Uterus (tissue), 4 donors: ENCODE measurements around the gene MYL7. TPM values are rescaled to one million over a fixed set of nuclear protein-coding genes. Genes with fewer than 3 reads are reported as not detected.

Experiments
- DNase-seq, 2 donors: peaks; one replicate each; pipeline ENCODE4 v3.0.0-alpha.2; 2019 to 2020
- H3K27ac ChIP-seq, 2 donors: fragments of 200-600 bp; sonication (generic); 1 replicate in 1 of 2; 2 replicates in 1 of 2; pipeline ENCODE4 v1.5.1; 2016 to 2018
- H3K27me3 ChIP-seq, 2 donors: fragments of 200-600 bp; sonication (generic); one replicate each; pipeline ENCODE4 v1.5.1; 2018 to 2019; ENCODE audit warnings: control low read depth in 1 of 2
- H3K36me3 ChIP-seq, 2 donors: fragments of 200-600 bp; sonication (generic); one replicate each; pipeline ENCODE4 v1.5.1; 2019; ENCODE audit warnings: control low read depth in 1 of 2
- H3K4me1 ChIP-seq, 2 donors: fragments of 200-600 bp; sonication (generic); one replicate each; pipeline ENCODE4 v1.5.1; 2018 to 2019; ENCODE audit warnings: control low read depth in 1 of 2
- H3K4me3 ChIP-seq, 2 donors: fragments of 200-600 bp; sonication (generic); 1 replicate in 1 of 2; 2 replicates in 1 of 2; pipeline ENCODE4 v1.5.1; 2018 to 2019; ENCODE audit warnings: mild to moderate bottlenecking in 1 of 2
- H3K9me3 ChIP-seq, 2 donors: fragments of 200-600 bp; sonication (generic); one replicate each; pipeline ENCODE4 v1.5.1; 2019; ENCODE audit warnings: control low read depth in 1 of 2
- CTCF ChIP-seq, 4 experiments: fragments of 200-600 bp in 2 of 4; fragments of 450-650 bp in 2 of 4; sonication (generic) in 2 of 4; IDR thresholded peaks; one replicate each; pipeline ENCODE4 v1.5.1; 2016 to 2019; ENCODE audit warnings: antibody characterized with exemption in 4 of 4, mild to moderate bottlenecking in 2 of 4, moderate library complexity in 1 of 4
- POLR2A ChIP-seq, 2 donors: fragments of 450-650 bp; IDR thresholded peaks; one replicate each; pipeline ENCODE4 v1.6.1; 2016; ENCODE audit warnings: antibody characterized with exemption in 2 of 2, mild to moderate bottlenecking in 1 of 2, moderate library complexity in 1 of 2
- intact Hi-C: fragments of 100-400 bp; cut with DNase I; formaldehyde crosslinking; loops from one replicate; pipeline ENCODE4 v1.15.1; 2023; ENCODE audit warnings: low total_unique reads
- total RNA-seq, 4 donors: library from RNA; depleted of rRNA in 3 of 4; stranded (reverse); fragments of >200 nt in 3 of 4; gene quantifications; one replicate each; pipeline versions ENCODE4 v1.1.0 to v1.2.4, GENCODE V29; 2014 to 2023
- donor health status: DM: yes; HTN: yes; CAD: no.

The MYL7 gene
- total RNA-seq, 4 donors from 2014 or later = not detected

GRCh38 chr7:44109991-44110390, 31.1 kb downstream of the MYL7 start:
- Histone ChIP-seq H3K27me3 (no peaks in the 10 kb centered on the region), H3K9me3 (no peaks in the 10 kb centered on the region), H3K36me3 (no peaks in the 10 kb centered on the region), H3K4me3 (no peak overlapping the region), H3K4me1 (peaks cover 7 to 15% of the 10 kb centered on the region in 2 donors), H3K27ac (no peak overlapping the region)
- DNase-seq = no peak
- TF ChIP-seq POLR2A (IDR thresholded peaks at IDR 0.05) (no peak), CTCF (IDR thresholded peaks at IDR 0.05) (no peak)
- intact Hi-C loops = no loop called here

- intact Hi-C loops = no loop called here
- H3K9me3 ChIP-seq = no peaks in the 10 kb centered on the region
- no peak for DNase-seq
- no peaks in the 10 kb centered on the region for H3K27me3 ChIP-seq
- no peak overlapping the region for H3K4me3 ChIP-seq
- TF ChIP-seq POLR2A (IDR thresholded peaks at IDR 0.05) (no peak), CTCF (IDR thresholded peaks at IDR 0.05) (no peak)
- peak overlapping the region; percentile 95 to 97 for H3K27ac ChIP-seq
- peaks cover 7 to 15% of the 10 kb centered on the region in 2 donors for H3K4me1 ChIP-seq
- no peaks in the 10 kb centered on the region for H3K36me3 ChIP-seq
Measured at GRCh38 chr7:44108768-44109750, 32.1 kb downstream of the MYL7 start.

GRCh38 chr7:44107961-44108767, 33.0 kb downstream of the MYL7 start:
- Histone ChIP-seq H3K36me3 (no peaks in the 10 kb centered on the region), H3K4me1 (peaks cover 7 to 15% of the 10 kb centered on the region in 2 donors), H3K4me3 (no peak overlapping the region), H3K27ac (peak overlapping the region; percentile 95 to 97), H3K27me3 (no peaks in the 10 kb centered on the region), H3K9me3 (no peaks in the 10 kb centered on the region)
- TF ChIP-seq POLR2A (IDR thresholded peaks at IDR 0.05) (no peak), CTCF (IDR thresholded peaks at IDR 0.05) (no peak)
- intact Hi-C loops = no loop called here
- no peak for DNase-seq

GRCh38 chr7:44107116-44107960, 33.8 kb downstream of the MYL7 start:
- no peak for DNase-seq
- intact Hi-C loops = no loop called here

More at GRCh38 chr7:44107116-44107960, 33.8 kb downstream of the MYL7 start:
- no peak overlapping the region for H3K4me3 ChIP-seq
- peak overlapping the region; percentile 95 to 97 for H3K27ac ChIP-seq
- no peaks in the 10 kb centered on the region for H3K36me3 ChIP-seq
- TF ChIP-seq CTCF (IDR thresholded peaks at IDR 0.05) = no peak
- no peak for TF ChIP-seq POLR2A (IDR thresholded peaks at IDR 0.05)
- peaks cover 7 to 15% of the 10 kb centered on the region in 2 donors for H3K4me1 ChIP-seq
- H3K9me3 ChIP-seq = no peaks in the 10 kb centered on the region
- H3K27me3 ChIP-seq = no peaks in the 10 kb centered on the region
